ENCODE data around the gene BCAS4.
"Not testable (repeated sequence)": the region's sequence is repeated elsewhere in the genome, so short reads cannot be mapped to it uniquely, and the experiment has no call there.

BCAS4 gene

DNA sequence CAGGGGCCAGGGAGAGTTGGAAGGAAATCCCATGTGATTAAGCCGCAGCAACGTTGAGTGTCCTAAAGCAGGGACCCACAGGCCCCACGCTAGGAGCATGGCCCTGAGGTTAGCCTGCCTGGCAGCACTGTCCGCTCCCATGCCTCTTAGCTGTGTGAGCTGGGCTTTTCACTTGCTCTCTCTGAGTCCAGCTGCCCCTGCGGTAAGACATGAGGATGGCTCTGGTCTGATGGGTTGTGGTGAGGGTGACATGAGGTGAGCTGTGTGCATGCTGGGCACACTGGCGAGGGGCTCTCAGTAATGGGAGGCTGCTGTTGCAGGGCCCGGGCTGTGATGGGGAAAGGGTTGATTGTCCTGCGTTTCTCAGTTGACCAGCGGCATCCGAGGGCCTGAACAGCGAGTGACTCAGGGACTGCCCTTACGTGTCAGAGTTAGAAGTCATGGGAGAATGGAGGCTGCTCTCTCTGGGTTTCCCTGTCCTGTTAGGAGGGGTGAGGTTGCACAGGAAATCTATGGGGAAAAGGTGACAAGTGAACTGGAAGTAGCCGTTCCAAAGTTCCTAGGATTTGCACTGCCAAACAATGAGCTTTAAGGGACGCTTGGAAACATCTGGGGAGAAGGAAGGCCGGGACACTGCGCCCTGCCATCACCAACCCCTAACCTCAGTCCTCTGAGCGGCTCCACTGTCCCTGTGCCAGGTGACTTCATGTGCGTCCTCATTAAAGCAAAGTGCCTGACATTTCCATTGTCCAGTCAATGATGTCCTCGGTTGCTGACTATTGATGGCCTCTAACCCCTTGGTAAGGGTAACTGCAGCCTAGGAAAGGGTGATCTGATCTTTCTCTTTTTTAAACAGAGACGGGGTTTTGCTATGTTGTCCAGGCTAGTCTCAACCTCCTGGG, 85.0 kb downstream of the BCAS4 start:
- no peak for DNase-seq

DNA sequence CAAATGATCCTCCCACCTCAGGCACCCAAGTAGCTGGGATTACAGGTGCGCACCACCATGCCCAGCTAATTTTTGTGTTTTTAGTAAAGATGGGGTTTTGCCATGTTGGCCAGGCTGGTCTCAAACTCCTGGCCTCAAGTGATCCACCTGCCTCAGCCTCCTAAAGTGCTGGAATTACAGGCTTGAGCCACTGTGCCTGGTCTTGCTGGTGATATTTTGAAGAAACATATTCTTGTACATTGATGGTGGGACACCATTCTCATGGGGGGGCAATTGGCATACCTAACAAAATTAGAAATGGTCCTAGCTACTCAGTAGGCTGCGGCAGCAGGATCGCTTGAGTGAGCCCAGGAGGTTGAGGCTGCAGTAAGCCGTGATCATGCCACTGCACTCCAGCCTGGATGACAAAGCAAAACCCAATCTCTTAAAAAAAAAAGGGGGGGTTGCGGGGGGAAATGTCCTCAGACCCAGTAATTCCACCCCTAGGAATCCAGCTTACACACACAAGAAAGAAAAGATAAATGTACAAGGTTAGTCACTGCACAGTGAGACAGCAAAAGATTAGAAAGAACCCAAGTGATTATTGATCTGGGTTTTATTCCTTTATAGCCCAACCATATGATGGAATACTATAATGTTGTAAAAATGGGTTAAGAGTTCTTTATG, 87.0 kb downstream of the BCAS4 start:
- DNase-seq, result not testable (repeated sequence)

DNA sequence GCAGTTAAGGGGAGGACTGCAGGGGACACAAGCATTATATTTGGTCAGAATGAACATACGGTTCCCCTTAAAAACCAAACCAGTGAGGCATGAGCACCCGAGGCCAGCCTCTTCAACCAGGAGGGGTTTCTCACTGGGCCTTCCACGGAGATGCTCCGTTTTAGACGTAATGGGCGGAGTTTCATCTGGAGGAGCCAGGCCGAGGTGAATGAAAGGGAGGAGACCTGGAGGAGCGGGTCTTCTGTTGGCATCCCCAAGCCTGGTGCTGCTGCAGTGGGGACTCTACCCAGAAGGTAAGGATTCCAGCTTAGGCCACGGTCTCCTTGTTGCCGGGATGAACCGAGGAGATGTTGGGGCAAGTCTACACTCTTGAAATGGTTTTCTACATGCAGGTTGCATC, 89.0 kb downstream of the BCAS4 start:
- DNase-seq, result no peak

DNA sequence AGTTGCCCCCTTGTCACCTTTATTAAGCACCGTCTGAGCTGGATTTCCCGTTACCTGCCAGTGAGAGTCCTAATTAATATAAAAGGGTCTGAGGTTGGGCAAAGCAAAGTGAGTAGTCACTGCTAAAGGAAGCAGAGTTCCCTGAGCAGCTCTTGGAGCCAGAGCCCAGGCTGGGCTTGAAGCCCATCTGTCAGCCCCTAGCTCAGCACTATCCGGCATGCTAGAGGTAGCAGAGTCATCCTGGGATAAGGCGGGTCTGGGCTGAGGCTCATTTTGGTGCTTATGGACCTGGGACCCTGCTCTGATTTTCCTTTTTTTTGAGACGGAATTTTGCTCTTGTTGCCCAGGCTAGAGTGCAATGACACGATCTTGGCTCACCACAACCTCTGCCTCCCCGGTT, 90.2 kb downstream of the BCAS4 start:
- no peak for DNase-seq

DNA sequence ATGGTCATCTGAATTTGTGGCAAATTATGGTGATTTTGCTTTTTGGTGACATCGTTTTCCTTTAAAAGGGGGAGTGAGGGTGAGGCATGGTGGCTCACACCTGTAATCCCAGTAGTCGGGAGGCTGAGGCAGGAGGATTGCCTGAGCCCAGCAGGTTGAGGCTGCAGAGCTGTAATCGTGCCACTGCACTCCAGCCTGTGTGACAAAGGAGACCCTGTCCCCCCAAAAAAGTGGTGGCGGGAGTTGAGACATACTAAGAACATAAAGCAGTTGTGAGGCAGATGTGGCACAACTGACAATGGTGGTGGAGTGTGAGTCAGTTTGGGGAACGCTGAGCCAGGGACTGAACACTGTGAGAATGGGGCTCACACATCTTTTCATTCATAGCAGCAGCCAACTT, 90.9 kb downstream of the BCAS4 start:
- DNase-seq, result no peak

DNA sequence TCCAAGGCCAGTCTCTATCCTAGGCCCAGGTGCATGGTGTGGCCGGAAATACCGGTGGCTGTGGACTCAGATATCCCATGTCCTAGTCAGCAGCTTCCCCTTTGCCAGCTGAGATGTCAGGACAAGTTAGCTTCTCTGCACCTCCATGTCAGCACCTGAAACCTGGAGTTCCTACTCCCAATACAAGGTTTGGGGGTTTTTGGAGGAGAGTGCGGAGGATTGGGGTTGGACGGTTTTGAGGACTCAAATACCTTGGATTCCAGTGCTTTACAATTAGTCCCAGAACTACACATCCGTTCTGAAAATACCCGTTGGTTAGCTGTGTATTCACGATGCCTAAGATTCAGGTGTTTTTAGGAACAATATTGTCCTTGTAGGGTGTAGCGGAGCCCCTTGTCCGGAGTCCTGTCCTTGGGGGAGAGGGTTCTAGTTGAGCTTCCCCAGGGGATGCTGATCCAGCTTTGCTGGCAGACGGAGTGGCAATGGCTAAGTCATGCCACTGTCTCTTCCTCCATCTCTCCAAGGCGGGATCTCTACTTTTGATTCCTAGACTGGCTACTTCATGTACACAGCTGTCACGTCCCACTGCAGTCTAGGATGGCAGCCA, 91.4 kb downstream of the BCAS4 start:
- no peak for DNase-seq

DNA sequence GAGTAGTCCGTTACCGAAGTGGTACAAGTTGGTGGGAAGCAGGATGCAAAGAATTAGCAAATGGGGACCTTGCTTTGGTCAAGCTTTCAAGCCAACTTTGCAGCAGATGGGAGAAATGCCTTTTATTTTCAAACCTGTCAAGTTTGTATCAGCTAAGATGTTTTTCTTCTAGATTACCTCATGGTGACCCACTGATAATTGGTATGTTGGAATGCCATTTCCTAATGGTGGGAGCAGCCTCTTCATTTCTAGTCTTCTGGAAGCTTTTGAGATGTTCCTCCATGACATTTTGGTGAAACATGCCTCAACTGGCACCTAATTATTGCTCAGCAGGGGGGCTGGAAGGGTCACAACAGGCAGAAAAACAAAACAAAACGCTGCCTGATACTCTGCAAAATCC, 92.7 kb downstream of the BCAS4 start:
- no peak for DNase-seq

DNA sequence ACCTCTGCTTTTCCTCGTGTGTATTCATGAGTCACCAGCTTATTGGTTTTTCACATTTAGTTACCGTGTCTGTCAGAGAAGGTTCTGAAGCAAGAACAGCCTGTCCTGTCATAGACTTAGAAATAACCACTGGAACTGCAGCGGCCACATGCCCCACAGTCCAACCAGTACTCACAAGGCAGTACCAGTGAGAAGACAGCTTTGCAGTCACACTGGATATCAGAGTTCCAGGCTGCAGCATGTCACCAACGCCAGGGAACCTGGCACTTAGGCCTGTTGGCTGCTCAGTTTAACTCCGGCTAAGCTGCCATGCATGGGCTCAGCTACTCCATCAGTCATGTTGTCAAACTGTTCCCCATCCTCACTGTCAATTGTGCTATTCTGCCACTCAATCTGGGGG, 96.3 kb downstream of the BCAS4 start:
- DNase-seq, result no peak

DNA sequence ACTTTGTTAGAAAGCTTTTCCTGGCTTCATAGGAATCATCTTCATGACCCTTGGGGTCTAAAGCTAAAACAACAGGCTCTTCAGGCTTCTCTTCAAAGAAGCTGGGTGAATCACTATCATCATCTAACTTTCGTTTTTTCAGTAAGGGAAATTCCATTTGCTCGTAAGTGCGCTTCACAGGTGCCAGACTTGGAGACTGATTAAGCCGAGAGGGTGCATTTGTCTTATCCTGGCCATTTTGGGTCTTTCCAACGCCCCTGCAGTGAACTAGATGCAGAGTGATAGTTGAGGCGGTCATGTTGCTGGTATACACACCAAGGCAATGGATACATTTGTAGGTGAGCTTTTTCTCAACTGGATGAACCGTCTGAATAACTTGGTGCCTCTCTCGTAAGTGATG, 97.5 kb downstream of the BCAS4 start:
- DNase-seq, result no peak

DNA sequence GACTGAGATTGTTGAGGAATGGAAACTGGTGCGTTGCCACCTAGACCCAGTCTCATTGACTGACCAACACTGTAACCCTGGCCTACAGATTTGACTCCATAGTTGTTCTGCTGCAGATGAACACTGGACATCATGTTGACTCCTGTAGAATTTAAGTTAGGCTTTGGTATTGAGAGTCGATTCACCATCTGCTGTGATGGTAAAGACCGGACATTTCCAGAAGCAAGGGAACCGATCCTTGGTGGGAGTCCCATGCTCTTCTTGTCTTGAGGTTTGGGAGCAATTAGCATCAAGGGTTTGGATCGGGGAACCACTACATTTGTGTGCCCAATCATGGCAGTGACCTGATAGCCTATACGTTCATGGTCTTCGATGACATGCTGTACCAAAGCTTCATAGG, 98.8 kb downstream of the BCAS4 start:
- DNase-seq, result no peak

DNA sequence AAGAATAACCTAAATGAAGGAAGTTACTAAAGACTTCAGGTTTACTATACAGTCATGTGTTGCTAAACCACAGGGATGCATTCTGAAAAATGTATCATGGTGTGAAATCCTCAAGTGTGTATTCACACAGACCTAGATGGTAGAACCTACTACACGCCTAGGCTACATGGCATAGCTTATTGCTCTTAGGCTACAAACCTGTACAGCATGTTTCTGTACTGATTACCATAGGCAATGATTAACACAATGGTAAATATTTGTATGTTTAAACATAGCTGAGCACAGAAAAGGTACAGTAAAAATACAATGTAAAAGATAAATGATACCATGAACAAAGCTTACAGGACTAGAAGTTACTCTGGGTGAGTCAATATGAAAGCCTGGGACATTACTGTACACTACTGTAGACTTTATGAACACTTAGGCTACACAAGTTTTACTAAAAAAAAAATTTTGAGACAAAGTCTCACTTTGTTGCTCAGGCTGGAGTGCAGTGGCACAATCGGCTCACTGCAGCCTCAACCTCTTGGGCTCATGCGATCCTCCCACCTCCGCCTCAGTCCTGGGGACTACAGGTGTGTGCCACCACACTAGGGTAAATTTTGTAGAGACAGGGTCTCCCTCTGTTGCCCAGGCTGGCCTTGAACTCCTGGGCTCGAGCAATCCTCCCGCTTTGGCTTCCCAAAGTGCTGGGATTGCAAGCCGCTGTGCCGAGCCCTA, 100.4 kb downstream of the BCAS4 start:
- no peak for DNase-seq

DNA sequence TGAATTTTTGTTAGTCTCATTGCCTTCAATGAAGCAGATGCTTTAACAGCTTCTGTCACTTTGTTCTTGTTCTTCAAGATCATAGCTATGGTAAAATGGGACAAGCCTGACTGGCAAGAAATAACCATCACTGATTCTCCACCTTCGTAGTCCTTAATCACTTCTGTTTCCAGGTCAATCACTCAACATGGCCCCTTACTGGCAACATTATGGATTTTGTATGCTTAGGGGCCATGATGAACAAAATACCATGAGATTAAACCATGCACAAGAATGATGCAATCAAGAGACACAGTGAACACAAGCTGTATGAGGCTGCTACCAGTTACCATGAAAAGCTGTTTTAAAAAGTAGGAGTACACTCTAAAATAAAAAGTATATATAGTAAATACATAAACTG, 103.6 kb downstream of the BCAS4 start:
- no peak for DNase-seq

DNA sequence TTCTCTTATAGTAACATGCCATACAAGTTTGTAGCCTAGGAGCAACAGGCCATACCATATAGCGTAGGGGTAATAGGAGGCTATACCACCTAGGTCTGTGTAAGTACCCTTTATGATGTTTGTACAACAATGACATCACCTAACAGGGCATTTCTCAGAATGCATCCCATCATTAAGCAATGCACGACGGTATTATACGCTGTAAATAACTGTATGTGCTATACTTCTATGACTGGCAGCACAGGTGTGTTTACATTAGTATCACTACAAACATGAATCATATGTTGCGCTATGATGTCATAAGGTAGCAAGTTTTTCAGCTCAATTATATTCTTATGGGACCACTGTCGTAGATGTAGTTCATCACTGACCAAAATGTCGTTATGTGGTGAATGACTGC, 105.4 kb downstream of the BCAS4 start:
- no peak for DNase-seq

DNA sequence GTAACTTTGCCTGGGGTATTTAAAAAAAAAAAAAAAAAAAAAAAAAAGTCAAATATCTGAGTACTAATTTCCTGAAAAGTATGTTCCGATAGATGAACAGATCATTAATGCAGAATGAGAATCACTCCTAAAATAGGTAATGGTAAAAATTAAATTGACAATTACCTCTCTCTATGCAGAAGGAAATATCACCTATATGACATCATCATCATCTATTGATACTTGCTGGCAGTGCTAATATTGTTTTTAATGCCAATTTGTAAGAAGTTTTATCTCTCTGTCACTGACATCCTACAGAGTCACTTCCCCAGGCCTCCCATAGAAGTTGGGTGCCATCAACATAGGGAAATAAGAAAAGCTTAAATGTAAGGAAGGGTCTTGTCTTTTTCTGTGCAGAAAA, 106.4 kb downstream of the BCAS4 start:
- DNase-seq, result no peak

DNA sequence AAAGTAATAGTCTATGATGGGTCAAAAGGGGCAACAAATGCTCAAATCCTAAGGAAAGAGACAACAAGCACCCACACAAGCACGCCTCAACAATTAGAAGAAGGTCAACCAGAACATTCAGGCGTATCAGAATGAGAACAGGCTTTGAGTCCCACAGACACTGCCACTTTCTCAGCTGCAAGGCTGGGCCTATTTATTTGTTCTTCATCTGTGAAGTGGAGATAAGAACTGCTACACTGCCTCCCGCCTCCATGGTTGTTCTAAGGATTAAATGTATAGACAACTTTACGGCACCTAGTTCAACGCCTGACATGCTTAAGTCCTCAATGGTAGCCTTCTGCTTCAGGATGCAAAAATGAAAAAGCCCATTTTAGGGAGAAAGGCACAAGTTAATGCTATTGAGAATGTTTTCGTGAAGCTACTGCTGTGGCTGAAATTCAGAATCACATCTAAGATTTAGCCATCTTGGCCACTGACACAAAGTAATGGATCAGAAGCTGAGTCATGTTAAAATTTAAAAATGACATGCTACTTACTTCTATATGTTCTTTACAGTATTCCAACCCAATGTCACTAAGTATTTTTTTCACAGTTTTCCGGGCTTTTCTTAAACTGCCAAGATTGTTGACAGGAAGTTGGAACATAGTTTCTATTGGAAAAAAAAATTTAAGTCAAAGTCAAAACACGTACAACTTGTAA, 108.6 kb downstream of the BCAS4 start:
- no peak for DNase-seq

DNA sequence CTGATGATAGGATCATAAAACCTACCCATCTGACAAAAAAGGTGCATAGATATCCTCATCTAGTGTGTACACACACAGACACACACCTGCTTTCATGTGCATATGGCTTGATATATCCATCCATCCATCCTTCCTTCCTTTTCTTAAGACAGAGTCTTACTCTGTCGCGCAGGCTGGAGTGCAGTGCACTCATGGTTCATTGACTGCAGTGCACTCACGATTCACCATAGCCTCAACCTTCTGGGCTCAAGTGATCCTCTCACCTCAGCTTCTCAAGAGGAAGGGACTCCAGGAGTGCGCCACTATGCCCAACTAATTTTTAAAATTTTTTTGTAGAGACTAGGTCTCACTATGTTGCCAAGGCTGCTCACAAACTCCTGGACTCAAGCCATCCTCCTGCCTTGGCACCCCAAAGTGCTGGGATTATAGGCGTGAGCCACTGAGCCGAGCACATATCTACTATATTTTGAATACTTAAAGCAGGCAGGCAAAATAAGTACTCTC, 109.3 kb downstream of the BCAS4 start:
- no peak for DNase-seq

DNA sequence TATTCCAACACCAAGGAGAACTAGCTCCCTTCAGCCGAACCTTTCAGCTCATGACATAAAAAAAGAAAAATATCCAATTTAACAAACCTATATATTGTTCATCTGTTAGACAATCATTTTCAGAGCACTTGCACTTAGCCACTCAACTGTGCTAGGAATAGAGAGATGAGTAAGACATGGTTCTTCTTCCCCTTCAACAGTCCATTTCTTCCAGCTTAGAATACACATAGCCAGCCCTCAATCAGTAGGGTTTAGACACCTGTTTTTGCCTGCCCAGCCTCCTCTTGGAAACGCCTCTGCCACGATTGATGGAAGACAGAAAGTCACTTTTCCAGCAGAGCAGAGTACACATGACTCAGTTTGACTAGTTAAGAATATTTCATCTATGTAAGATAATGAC, 114.6 kb downstream of the BCAS4 start:
- no peak for DNase-seq

DNA sequence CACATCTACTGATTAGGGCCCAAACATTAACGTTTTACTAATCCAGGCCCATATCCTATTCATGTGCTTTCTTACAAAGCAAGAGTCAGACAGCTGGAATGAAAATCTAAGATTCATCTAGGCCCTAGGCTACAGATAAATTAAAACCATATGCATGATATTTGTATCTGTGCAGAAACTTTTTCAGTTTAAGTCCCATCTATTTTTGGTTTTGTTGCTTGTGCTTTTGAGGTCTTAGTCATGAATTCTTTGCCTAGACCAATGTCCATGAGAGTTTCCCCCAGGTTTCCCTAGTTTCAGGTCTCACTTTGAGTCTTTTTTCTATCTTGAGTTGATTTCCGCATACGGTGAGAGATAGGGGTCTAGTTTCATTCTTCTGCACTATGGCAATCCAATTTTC, 116.2 kb downstream of the BCAS4 start:
- no peak for DNase-seq

DNA sequence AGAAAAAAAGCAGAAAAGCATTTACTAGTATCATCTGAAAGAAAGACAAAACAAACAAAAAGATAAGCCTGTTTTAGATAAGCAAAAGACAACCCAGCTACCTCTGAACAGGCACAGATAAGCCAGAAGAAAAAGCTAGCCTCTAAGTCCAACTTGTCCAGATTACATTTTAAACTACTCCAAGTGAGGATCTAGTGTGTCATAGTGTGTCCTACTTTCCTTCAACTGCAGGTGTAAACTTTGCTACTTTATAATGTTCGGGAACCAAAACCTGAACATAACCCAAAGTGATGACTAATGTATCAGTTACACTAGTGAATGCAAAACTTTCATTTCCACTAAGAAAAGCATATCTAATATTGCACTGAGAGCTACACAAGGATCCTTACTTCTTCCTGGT, 116.9 kb downstream of the BCAS4 start:
- no peak for DNase-seq

DNA sequence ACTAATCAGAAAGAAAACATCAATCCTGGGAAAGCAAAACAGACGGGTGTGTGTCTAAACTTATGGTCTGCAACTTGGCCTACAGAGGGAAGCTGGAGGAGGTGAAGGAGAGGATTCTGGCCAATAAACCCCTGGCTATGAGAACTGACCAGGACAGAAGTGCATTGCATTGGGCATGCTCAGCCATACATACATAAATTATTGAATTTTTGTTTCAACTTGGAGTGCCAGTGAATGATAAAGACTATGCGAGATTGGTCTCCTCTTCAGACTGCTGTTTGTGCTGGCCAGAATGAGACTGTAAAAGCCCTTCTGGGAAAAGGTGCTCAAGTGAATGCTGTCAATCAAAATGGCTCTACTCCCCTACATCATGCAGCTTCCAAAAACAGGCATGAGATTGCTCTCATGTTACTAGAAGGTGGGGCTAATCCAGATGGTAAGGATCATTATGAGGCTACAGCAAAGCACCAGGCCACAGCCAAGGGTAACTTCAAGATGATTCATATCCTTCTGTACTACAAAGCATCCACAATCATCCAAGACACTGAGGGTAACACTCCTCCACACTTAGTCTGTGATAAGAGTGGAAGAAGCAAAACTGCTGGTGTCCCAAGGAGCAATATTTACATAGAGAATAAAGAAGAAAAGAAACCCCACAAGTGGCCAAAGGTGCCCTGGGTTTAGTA, 119.0 kb downstream of the BCAS4 start:
- no peak for DNase-seq

DNA sequence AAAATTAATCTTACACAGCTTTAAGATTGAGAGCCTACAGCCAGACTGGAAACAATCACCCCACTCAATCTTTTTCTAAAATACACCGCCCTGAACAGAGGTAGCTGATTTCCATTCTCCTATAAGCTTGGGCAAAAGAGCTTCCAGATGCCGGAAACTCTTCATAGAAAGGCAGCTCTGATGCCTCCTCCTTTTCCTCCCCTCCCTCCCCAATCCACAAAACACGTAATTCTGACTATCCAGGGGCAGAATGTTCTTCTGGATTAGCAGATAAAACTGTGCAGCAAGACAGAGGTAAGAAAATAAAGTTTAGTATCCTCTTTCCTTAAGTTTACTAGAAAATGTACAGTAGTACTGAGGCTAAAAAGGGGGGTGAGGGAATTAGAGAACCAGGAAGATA, 120.6 kb downstream of the BCAS4 start:
- DNase-seq, result no peak

DNA sequence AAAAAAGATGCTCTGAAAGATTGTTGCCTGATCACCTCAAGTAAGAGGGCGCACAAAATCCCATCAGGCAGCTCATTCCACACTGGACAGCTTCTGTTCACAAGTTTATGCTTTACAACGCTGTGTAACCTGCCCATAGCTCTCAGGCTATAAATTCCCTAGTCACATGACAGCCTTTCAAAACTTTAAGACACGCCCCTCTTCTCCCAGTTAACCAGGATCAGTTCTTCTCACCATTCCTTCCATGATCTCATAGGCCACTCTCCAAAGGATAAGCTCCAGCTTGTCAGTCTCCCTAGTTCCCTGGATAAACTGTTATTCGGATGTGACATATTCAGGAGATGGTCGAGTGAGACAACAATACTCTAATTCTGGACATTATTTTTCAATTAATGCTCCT, 121.4 kb downstream of the BCAS4 start:
- no peak for DNase-seq
